ENCODE data around the gene ZNF580. TPM values are rescaled to one million over a fixed set of nuclear protein-coding genes. Genes with fewer than 3 reads are reported as not detected.
A peak's percentile ranks its signal among the peaks of the same experiment; 100 is the strongest.

Gene ZNF580
- total and polyA plus RNA-seq, 9 of the 15 experiments (the other 6 are each of a cell fraction or from before 2014, with no cell fraction given), result 2.3 to 47.4 (median 6.0) TPM

GRCh38 chr19:55648585-55649267 lies 7.9 kb downstream of the ZNF580 start (continued):
- TF ChIP-seq, protein P1, sequence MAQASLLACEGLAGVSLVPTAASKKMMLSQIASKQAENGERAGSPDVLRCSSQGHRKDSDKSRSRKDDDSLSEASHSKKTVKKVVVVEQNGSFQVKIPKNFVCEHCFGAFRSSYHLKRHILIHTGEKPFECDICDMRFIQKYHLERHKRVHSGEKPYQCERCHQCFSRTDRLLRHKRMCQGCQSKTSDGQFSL (CRISPR knock-in tag; IDR thresholded peaks at IDR 0.05), result no peak
- TF ChIP-seq, protein P1 (tag; IDR thresholded peaks at IDR 0.05), result 0 out of 4 replicates have a peak, but pooled peaks of 1 of the 2 experiments have one; percentile 2
- TF ChIP-seq NR2C2 (CRISPR knock-in tag; IDR thresholded peaks at IDR 0.05), result no peak
- peak; percentile 23; the same call in 1 of the 2 replicates for TF ChIP-seq NR2C2 (tag; IDR thresholded peaks at IDR 0.05)
- TF ChIP-seq SMARCE1 (IDR thresholded peaks at IDR 0.05), result 0 out of 2 replicates have a peak, but pooled peaks have one; percentile 21
- TF ChIP-seq IRF2 (CRISPR knock-in tag; IDR thresholded peaks at IDR 0.05), result 0 out of 2 replicates have a peak, but pooled peaks have one; percentile 39
- no peak for TF ChIP-seq FOS (IDR thresholded peaks at IDR 0.05; ENCODE audit: extremely low read depth, insufficient read length)
- TF ChIP-seq HMGN3 (IDR thresholded peaks at IDR 0.05; ENCODE audit: borderline replicate concordance, extremely low read depth, insufficient read length, low read depth, low read length), result peak; percentile 6
- no peak for TF ChIP-seq EP300 (IDR thresholded peaks at IDR 0.05; ENCODE audit: low read length)
- TF ChIP-seq NRF1 (conservative IDR thresholded peaks at IDR 0.05 in 1 of 2, IDR thresholded peaks at IDR 0.05 in 1 of 2), result peak; percentile 18 to 57; a peak in 3 of 4 replicates
- TF ChIP-seq, protein P2, sequence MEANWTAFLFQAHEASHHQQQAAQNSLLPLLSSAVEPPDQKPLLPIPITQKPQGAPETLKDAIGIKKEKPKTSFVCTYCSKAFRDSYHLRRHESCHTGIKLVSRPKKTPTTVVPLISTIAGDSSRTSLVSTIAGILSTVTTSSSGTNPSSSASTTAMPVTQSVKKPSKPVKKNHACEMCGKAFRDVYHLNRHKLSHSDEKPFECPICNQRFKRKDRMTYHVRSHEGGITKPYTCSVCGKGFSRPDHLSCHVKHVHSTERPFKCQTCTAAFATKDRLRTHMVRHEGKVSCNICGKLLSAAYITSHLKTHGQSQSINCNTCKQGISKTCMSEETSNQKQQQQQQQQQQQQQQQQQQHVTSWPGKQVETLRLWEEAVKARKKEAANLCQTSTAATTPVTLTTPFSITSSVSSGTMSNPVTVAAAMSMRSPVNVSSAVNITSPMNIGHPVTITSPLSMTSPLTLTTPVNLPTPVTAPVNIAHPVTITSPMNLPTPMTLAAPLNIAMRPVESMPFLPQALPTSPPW (CRISPR knock-in tag; IDR thresholded peaks at IDR 0.05), result peak; percentile 1
- peak; percentile 29 for TF ChIP-seq RBFOX2 (IDR thresholded peaks at IDR 0.05; ENCODE audit: low read depth, low read length)
- TF ChIP-seq ZBTB7A (IDR thresholded peaks at IDR 0.05; ENCODE audit: borderline replicate concordance, control insufficient read depth, low read depth, low read length), result peak; percentile 30; the same call in 1 of the 2 replicates
- TF ChIP-seq, protein P3, sequence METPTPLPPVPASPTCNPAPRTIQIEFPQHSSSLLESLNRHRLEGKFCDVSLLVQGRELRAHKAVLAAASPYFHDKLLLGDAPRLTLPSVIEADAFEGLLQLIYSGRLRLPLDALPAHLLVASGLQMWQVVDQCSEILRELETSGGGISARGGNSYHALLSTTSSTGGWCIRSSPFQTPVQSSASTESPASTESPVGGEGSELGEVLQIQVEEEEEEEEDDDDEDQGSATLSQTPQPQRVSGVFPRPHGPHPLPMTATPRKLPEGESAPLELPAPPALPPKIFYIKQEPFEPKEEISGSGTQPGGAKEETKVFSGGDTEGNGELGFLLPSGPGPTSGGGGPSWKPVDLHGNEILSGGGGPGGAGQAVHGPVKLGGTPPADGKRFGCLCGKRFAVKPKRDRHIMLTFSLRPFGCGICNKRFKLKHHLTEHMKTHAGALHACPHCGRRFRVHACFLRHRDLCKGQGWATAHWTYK (CRISPR knock-in tag; IDR thresholded peaks at IDR 0.05), result 0 out of 2 replicates have a peak, but pooled peaks have one; percentile 5
- 0 out of 2 replicates have a peak, but pooled peaks have one; percentile 15 for TF ChIP-seq SMARCA4 (IDR thresholded peaks at IDR 0.05)
